NCI-H2081 treated with DMSO at 0.1 percent for 48 hours (cell line): ENCODE data around the gene COL6A1.
"Not testable (repeated sequence)": the region's sequence is repeated elsewhere in the genome, so short reads cannot be mapped to it uniquely, and the experiment has no call there.

Experiments used
- DNase-seq: peaks from one replicate; lab custom pipeline; 2025; lab: John Stamatoyannopoulos, UW

The COL6A1 gene

GRCh38 chr21:45965084-45965809 lies 16.3 kb upstream of the COL6A1 start:
- no peak for DNase-seq

- no peak for DNase-seq
These were observed 14.7 kb upstream of the COL6A1 start for GRCh38 chr21:45966791-45967394.

- DNase-seq: no peak
These were observed 11.5 kb upstream of the COL6A1 start for GRCh38 chr21:45969921-45970673.

- no peak for DNase-seq
These were observed 10.6 kb upstream of the COL6A1 start for GRCh38 chr21:45970674-45971615.

GRCh38 chr21:45971616-45972352 lies 9.8 kb upstream of the COL6A1 start:
- no peak for DNase-seq

- DNase-seq: no peak
These were observed 9.2 kb upstream of the COL6A1 start for GRCh38 chr21:45972353-45972715.

GRCh38 chr21:45972716-45973474 lies 8.7 kb upstream of the COL6A1 start:
- DNase-seq: no peak

GRCh38 chr21:45973475-45974072 lies 8.0 kb upstream of the COL6A1 start:
- DNase-seq: peak; percentile 6

- no peak for DNase-seq
These were observed 7.2 kb upstream of the COL6A1 start for GRCh38 chr21:45974073-45975019.

- DNase-seq: no peak
These were observed 6.4 kb upstream of the COL6A1 start for GRCh38 chr21:45975020-45975666.

GRCh38 chr21:45975667-45976409 lies 5.7 kb upstream of the COL6A1 start:
- DNase-seq: not testable (repeated sequence)

GRCh38 chr21:45976701-45977311 lies 4.8 kb upstream of the COL6A1 start:
- DNase-seq: no peak

GRCh38 chr21:45977396-45977795 lies 4.2 kb upstream of the COL6A1 start:
- DNase-seq: no peak

- DNase-seq: no peak
These were observed 2.4 kb upstream of the COL6A1 start for GRCh38 chr21:45979141-45979631.

GRCh38 chr21:45979651-45980050 lies 1.9 kb upstream of the COL6A1 start:
- DNase-seq: no peak

- no peak for DNase-seq
These were observed 1.3 kb upstream of the COL6A1 start for GRCh38 chr21:45980271-45980670.

- no peak for DNase-seq
These were observed 873 bp upstream of the COL6A1 start for GRCh38 chr21:45980697-45981096.
